Stimulated activated naive B cell treated with anti-CD40 and anti-IgM and Interleukin-4, amounts not matched to agents 10 μg/mL and 1 μg/mL and 100 μg/mL, for 72 hours (primary cell): ENCODE measurements around the gene FRMPD1.
A peak's percentile ranks its signal among the peaks of the same experiment; 100 is the strongest.
"Not testable (repeated sequence)": the region's sequence is repeated elsewhere in the genome, so short reads cannot be mapped to it uniquely, and the experiment has no call there.

Experiments
- ATAC-seq, 2 donors: fragments of 150-1000 bp; cut with Tn5 transposase; replicated peaks; 2 replicates each; pipeline ENCODE4 v1.10.0; 2021; ENCODE audit warnings: moderate library complexity in 1 of 2
- DNase-seq: peaks from one replicate; pipeline ENCODE4 v3.0.0; 2021
- H3K27ac Mint-ChIP-seq: one replicate; pipeline ENCODE4 v1.8.0; 2022; ENCODE audit warnings: mild to moderate bottlenecking, mixed read lengths
- H3K27me3 Mint-ChIP-seq, 2 donors: one replicate each; pipeline ENCODE4 v1.8.0; 2022; ENCODE audit warnings: mixed read lengths in 2 of 2
- H3K36me3 Mint-ChIP-seq, 2 donors: one replicate each; pipeline ENCODE4 v1.8.0; 2022; ENCODE audit warnings: mixed read lengths in 2 of 2, mild to moderate bottlenecking in 1 of 2
- H3K4me1 Mint-ChIP-seq, 2 donors: one replicate each; pipeline ENCODE4 v1.8.0; 2022; ENCODE audit warnings: mixed read lengths in 2 of 2, mild to moderate bottlenecking in 1 of 2
- H3K4me3 Mint-ChIP-seq, 2 donors: one replicate each; pipeline ENCODE4 v1.8.0; 2022; ENCODE audit warnings: mild to moderate bottlenecking in 2 of 2, mixed read lengths in 2 of 2, moderate library complexity in 1 of 2
- H3K9me3 Mint-ChIP-seq, 2 donors: one replicate each; pipeline ENCODE4 v1.8.0; 2022; ENCODE audit warnings: mixed read lengths in 2 of 2, mild to moderate bottlenecking in 1 of 2

Gene FRMPD1

GRCh38 chr9:37749129-37749528, 98.4 kb downstream of the FRMPD1 start:
- H3K27ac Mint-ChIP-seq: no peak overlapping the region
- H3K4me3 Mint-ChIP-seq: no peak overlapping the region
- no peaks in the 10 kb centered on the region for H3K9me3 Mint-ChIP-seq
- DNase-seq (no peak), ATAC-seq (no peak)
- peaks cover 3 to 8% of the 10 kb centered on the region in 2 donors for H3K4me1 Mint-ChIP-seq
- peaks cover 0 to 4% of the 10 kb centered on the region in 2 donors for H3K27me3 Mint-ChIP-seq
- H3K36me3 Mint-ChIP-seq: no peaks in the 10 kb centered on the region

- no peaks in the 10 kb centered on the region for H3K9me3 Mint-ChIP-seq
- H3K4me3 Mint-ChIP-seq: peak overlapping the region in 1 of 2 donors; percentile 17
- H3K27ac Mint-ChIP-seq: no peak overlapping the region
- no peaks in the 10 kb centered on the region for H3K36me3 Mint-ChIP-seq
- peaks cover 9 to 25% of the 10 kb centered on the region in 2 donors for H3K4me1 Mint-ChIP-seq
- peaks cover 0 to 4% of the 10 kb centered on the region in 2 donors for H3K27me3 Mint-ChIP-seq
- ATAC-seq (no peak), DNase-seq (no peak)
These were observed 100.4 kb downstream of the FRMPD1 start for GRCh38 chr9:37751186-37751585.

GRCh38 chr9:37751704-37752103, 101.0 kb downstream of the FRMPD1 start:
- not testable (repeated sequence) for H3K4me3 Mint-ChIP-seq, DNase-seq, H3K36me3 Mint-ChIP-seq, H3K9me3 Mint-ChIP-seq, ATAC-seq, H3K27me3 Mint-ChIP-seq, H3K27ac Mint-ChIP-seq
- peaks cover 9 to 25% of the 10 kb centered on the region in 2 donors for H3K4me1 Mint-ChIP-seq

GRCh38 chr9:37752112-37752511, 101.4 kb downstream of the FRMPD1 start:
- not testable (repeated sequence) for H3K4me3 Mint-ChIP-seq, H3K9me3 Mint-ChIP-seq, DNase-seq, H3K27ac Mint-ChIP-seq, H3K36me3 Mint-ChIP-seq, ATAC-seq, H3K27me3 Mint-ChIP-seq
- peaks cover 9 to 25% of the 10 kb centered on the region in 2 donors for H3K4me1 Mint-ChIP-seq

GRCh38 chr9:37752642-37753488, 102.1 kb downstream of the FRMPD1 start:
- ATAC-seq (no peak), DNase-seq (no peak)
- peak overlapping the region; percentile 95 for H3K27ac Mint-ChIP-seq
- H3K4me1 Mint-ChIP-seq: peaks cover 9 to 25% of the 10 kb centered on the region in 2 donors
- H3K36me3 Mint-ChIP-seq: no peaks in the 10 kb centered on the region
- peaks cover 0 to 4% of the 10 kb centered on the region in 2 donors for H3K27me3 Mint-ChIP-seq
- peak overlapping the region; percentile 86 to 89 for H3K4me3 Mint-ChIP-seq
- H3K9me3 Mint-ChIP-seq: no peaks in the 10 kb centered on the region

- Mint-ChIP-seq H3K4me3 (peak within 1 kb of the TSS; percentile 86 to 89), H3K9me3 (no peaks in the 10 kb centered on the region), H3K36me3 (peaks cover under 1 to 1% of the 10 kb centered on the region in 2 donors), H3K27me3 (peaks cover 0 to 4% of the 10 kb centered on the region in 2 donors), H3K27ac (peak within 1 kb of the TSS; percentile 95), H3K4me1 (peaks cover 9 to 25% of the 10 kb centered on the region in 2 donors)
- DNase-seq (peak; percentile 66), ATAC-seq (peak; percentile 93)
These were observed 102.9 kb downstream of the FRMPD1 start, which contains the start of gene TRMT10B for GRCh38 chr9:37753489-37754190. Gene TRMT10B, plus strand, starts transcription at chr9:37753805. Its CDS starts 8,127 bp downstream, at chr9:37761932.

- ATAC-seq (no peak), DNase-seq (no peak)
- Mint-ChIP-seq H3K27me3 (no peaks in the 10 kb centered on the region), H3K36me3 (peaks cover 7 to 19% of the 10 kb centered on the region in 2 donors), H3K4me3 (no peak overlapping the region), H3K9me3 (no peaks in the 10 kb centered on the region), H3K4me1 (peaks cover 12 to 21% of the 10 kb centered on the region in 2 donors), H3K27ac (no peak overlapping the region)
These were observed 108.0 kb downstream of the FRMPD1 start for GRCh38 chr9:37758747-37759146.

GRCh38 chr9:37760416-37761161, 109.8 kb downstream of the FRMPD1 start:
- DNase-seq (no peak), ATAC-seq (no peak)
- H3K36me3 Mint-ChIP-seq: peaks cover 20 to 32% of the 10 kb centered on the region in 2 donors
- H3K4me1 Mint-ChIP-seq: peaks cover 2 to 6% of the 10 kb centered on the region in 2 donors
- H3K27me3 Mint-ChIP-seq: no peaks in the 10 kb centered on the region
- H3K4me3 Mint-ChIP-seq: no peak overlapping the region
- no peak overlapping the region for H3K27ac Mint-ChIP-seq
- peaks cover 0 to 2% of the 10 kb centered on the region in 2 donors for H3K9me3 Mint-ChIP-seq

- ATAC-seq (no peak), DNase-seq (no peak)
- H3K9me3 Mint-ChIP-seq: peaks cover 0 to 4% of the 10 kb centered on the region in 2 donors
- peaks cover 0 to 2% of the 10 kb centered on the region in 2 donors for H3K4me1 Mint-ChIP-seq
- peaks cover 22 to 38% of the 10 kb centered on the region in 2 donors for H3K36me3 Mint-ChIP-seq
- H3K4me3 Mint-ChIP-seq: no peak overlapping the region
- H3K27me3 Mint-ChIP-seq: no peaks in the 10 kb centered on the region
- no peak overlapping the region for H3K27ac Mint-ChIP-seq
These were observed 110.8 kb downstream of the FRMPD1 start for GRCh38 chr9:37761511-37761910.

GRCh38 chr9:37765263-37765662, 114.5 kb downstream of the FRMPD1 start:
- H3K27ac Mint-ChIP-seq, H3K4me3 Mint-ChIP-seq, DNase-seq, H3K4me1 Mint-ChIP-seq, ATAC-seq, H3K27me3 Mint-ChIP-seq, H3K9me3 Mint-ChIP-seq: not testable (repeated sequence)
- H3K36me3 Mint-ChIP-seq: peaks cover 29 to 58% of the 10 kb centered on the region in 2 donors

GRCh38 chr9:37769306-37769705, 118.6 kb downstream of the FRMPD1 start:
- H3K36me3 Mint-ChIP-seq: peaks cover 20 to 57% of the 10 kb centered on the region in 2 donors
- DNase-seq (no peak), ATAC-seq (no peak)
- H3K4me3 Mint-ChIP-seq: no peak overlapping the region
- H3K27me3 Mint-ChIP-seq: no peaks in the 10 kb centered on the region
- peak overlapping the region; percentile 70 for H3K27ac Mint-ChIP-seq
- peaks cover 0 to 4% of the 10 kb centered on the region in 2 donors for H3K9me3 Mint-ChIP-seq
- peaks cover 0 to 3% of the 10 kb centered on the region in 2 donors for H3K4me1 Mint-ChIP-seq

GRCh38 chr9:37769995-37770394, 119.2 kb downstream of the FRMPD1 start:
- Mint-ChIP-seq H3K27me3 (no peaks in the 10 kb centered on the region), H3K36me3 (peaks cover 17 to 55% of the 10 kb centered on the region in 2 donors), H3K4me1 (peaks cover 0 to 3% of the 10 kb centered on the region in 2 donors), H3K9me3 (peaks cover 0 to 4% of the 10 kb centered on the region in 2 donors), H3K4me3 (no peak overlapping the region), H3K27ac (no peak overlapping the region)
- DNase-seq (no peak), ATAC-seq (no peak)

- no peaks in the 10 kb centered on the region for H3K9me3 Mint-ChIP-seq
- no peak overlapping the region for H3K4me3 Mint-ChIP-seq
- no peaks in the 10 kb centered on the region for H3K27me3 Mint-ChIP-seq
- no peak for DNase-seq
- H3K36me3 Mint-ChIP-seq: peaks cover 20 to 45% of the 10 kb centered on the region in 2 donors
- ATAC-seq: no peak
- no peaks in the 10 kb centered on the region for H3K4me1 Mint-ChIP-seq
- no peak overlapping the region for H3K27ac Mint-ChIP-seq
These were observed 124.6 kb downstream of the FRMPD1 start for GRCh38 chr9:37775216-37775919.
